Activated CD4-positive, alpha-beta T cell treated with anti-CD3 and anti-CD28 coated beads, Interleukin-2, amount 10 ng/mL, durations not matched to agents 7 days and 5 days (primary cell): ENCODE results near the gene CELA3B. TPM values are rescaled to one million over a fixed set of nuclear protein-coding genes. Genes with fewer than 3 reads are reported as not detected.

Experiments
- CTCF ChIA-PET: fragments of 350-600 bp; sonication (Branson Sonifier 250); formaldehyde crosslinking; loops from one replicate; lab custom pipeline; 2021; ENCODE audit warnings: antibody characterized with exemption; lab: Charles Lee
- POLR2A ChIA-PET: fragments of 350-600 bp; sonication (Branson Sonifier 250); formaldehyde crosslinking; loops from one replicate; lab custom pipeline; 2021; ENCODE audit warnings: antibody characterized with exemption; lab: Charles Lee
- DNase-seq: peaks from one replicate; pipeline ENCODE4 v3.0.0-alpha.2; 2020
- H3K27ac Mint-ChIP-seq: one replicate; pipeline ENCODE4 v1.8.0; 2021; ENCODE audit warnings: mild to moderate bottlenecking, moderate library complexity, mixed read lengths
- H3K27me3 Mint-ChIP-seq: one replicate; pipeline ENCODE4 v1.8.0; 2021; ENCODE audit warnings: mixed read lengths
- H3K36me3 Mint-ChIP-seq: one replicate; pipeline ENCODE4 v1.8.0; 2021; ENCODE audit warnings: low read depth, mixed read lengths
- H3K4me1 Mint-ChIP-seq: one replicate; pipeline ENCODE4 v1.8.0; 2021; ENCODE audit warnings: mixed read lengths
- H3K4me3 Mint-ChIP-seq: one replicate; pipeline ENCODE4 v1.8.0; 2021; ENCODE audit warnings: mild to moderate bottlenecking, moderate library complexity, mixed read lengths
- H3K9me3 Mint-ChIP-seq: one replicate; pipeline ENCODE4 v1.8.0; 2021; ENCODE audit warnings: mixed read lengths
- total RNA-seq, 2 experiments: library from RNA; stranded (reverse); gene quantifications; one replicate each; pipeline ENCODE4 v1.2.3, GENCODE V29; 2021

The CELA3B gene
- total RNA-seq, 2 experiments from 2014 or later: not detected

GRCh38 chr1:22037520-22037919 lies 60.7 kb downstream of the CELA3B start:
- H3K36me3 Mint-ChIP-seq: peaks cover 12% of the 10 kb centered on the region
- peak overlapping the region; percentile 93 for H3K27ac Mint-ChIP-seq
- no peak overlapping the region for H3K4me3 Mint-ChIP-seq
- ChIA-PET CTCF (interaction anchor here (1.1 to 8.0 kb wide), 3 partner anchors 10 to 14 kb away, joined by 5 to 105 read pairs (median 5); partner anchors contain the start of gene CDC42), POLR2A (interaction anchor here (0.5 kb wide), 1 partner anchor 12 kb away, joined by 3 read pairs; no protein-coding TSS in a partner anchor)
- H3K27me3 Mint-ChIP-seq: no peaks in the 10 kb centered on the region
- peaks cover 2% of the 10 kb centered on the region for H3K9me3 Mint-ChIP-seq
- peaks cover 51% of the 10 kb centered on the region for H3K4me1 Mint-ChIP-seq
- no peak for DNase-seq

- Mint-ChIP-seq H3K27me3 (no peaks in the 10 kb centered on the region), H3K9me3 (peaks cover 2% of the 10 kb centered on the region), H3K4me1 (peaks cover 52% of the 10 kb centered on the region), H3K36me3 (peaks cover 12% of the 10 kb centered on the region), H3K27ac (peak overlapping the region; percentile 93), H3K4me3 (no peak overlapping the region)
- CTCF ChIA-PET: interaction anchor here (1.1 to 8.0 kb wide), 5 partner anchors 7 to 14 kb away, joined by 5 to 105 read pairs (median 8); partner anchors contain the start of gene CDC42
- DNase-seq: no peak
- POLR2A ChIA-PET: no interaction called here
Measured at GRCh38 chr1:22038036-22038435, 61.2 kb downstream of the CELA3B start.

Other genes with a start within 250 kb of the CELA3B start
- gene USP48, start 193.9 kb upstream of the CELA3B start, total RNA-seq: 10 to 100 TPM; 70.9 to 80.6 TPM
- not detected for gene LDLRAD2, start 164.8 kb upstream of the CELA3B start, total RNA-seq
- gene HSPG2, start 39.7 kb upstream of the CELA3B start, total RNA-seq: 1 to 10 TPM; 1.9 to 2.3 TPM
- not detected for gene CELA3A, start 24.6 kb downstream of the CELA3B start, total RNA-seq
- gene CDC42, start 75.7 kb downstream of the CELA3B start, total RNA-seq: 100 to 1,000 TPM; 378 to 413 TPM
- gene WNT4, start 166.1 kb downstream of the CELA3B start, total RNA-seq: not detected